ENCODE data around the gene NLRP3.

DNA sequence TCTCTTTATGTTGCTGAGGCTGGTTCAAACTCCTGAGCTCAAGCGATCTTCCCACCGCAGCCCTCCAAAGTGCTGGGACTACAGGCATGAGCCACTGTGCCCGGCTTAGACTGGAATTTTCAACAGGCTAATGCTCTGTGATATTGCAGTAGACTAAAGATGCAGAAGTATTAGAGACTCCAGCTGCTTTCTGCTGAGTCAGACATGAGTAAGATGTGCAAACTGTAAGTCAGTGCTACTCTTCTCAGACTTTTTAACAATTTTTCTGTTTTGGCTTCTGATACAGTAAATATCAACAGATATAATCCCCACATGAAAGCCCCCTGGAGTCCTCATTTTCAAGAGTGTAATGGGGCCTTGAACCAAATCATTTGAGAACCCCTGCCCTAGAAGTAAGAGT, 29.3 kb upstream of the NLRP3 start:
- no peak for TF ChIP-seq POLR2AphosphoS5 (IDR thresholded peaks at IDR 0.05)
- TF ChIP-seq POLR2A (IDR thresholded peaks at IDR 0.05): no peak
